GM21367 (cell line): Measurements from ENCODE around the gene VAV2.

Experiments used
- ATAC-seq: cut with Tn5 transposase; IDR thresholded peaks from one replicate; pipeline ENCODE4 v1.9.1; 2021; ENCODE audit not compliant: unreplicated experiment

Gene VAV2

GRCh38 chr9:133943781-133944745 lies 48.1 kb downstream of the VAV2 start:
- no peak for ATAC-seq

DNA sequence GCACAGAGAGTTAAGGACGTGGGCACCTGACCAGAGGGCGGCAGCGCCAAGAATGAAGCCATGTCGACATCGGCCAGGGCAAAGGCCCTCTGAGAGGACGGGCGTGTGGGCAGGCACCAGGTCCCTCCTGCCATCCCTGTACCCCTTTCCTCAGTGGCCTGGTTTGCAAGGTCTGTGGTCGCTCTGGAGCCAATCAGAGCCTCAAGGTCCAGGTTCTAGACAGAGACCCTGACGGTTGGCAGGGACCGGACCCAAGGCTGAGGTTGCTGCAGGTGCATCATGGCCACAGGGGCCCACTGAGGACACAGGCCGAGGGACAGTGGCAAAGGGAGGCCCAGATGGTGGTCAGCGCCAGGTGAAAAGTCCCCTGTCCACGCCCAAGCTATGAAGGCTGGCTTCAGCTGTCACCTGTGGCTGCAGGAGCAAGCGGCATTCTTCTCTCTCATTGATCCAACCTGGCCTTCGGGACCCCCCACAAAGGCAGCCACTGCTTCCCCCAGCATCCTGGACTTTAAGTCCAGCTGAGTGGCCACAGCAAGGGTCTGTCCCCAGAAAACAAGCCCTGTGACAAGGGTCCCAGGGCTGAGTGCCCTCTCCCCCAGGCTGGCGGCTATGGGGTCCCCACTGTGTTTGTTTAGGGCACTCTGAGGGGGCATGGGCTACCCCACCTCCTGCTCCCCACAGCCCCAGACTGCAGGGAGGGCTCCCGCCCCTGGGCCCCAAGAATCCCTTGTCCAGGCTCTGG lies 48.9 kb downstream of the VAV2 start:
- no peak for ATAC-seq

GRCh38 chr9:133942206-133942975 lies 49.7 kb downstream of the VAV2 start:
- no peak for ATAC-seq

DNA sequence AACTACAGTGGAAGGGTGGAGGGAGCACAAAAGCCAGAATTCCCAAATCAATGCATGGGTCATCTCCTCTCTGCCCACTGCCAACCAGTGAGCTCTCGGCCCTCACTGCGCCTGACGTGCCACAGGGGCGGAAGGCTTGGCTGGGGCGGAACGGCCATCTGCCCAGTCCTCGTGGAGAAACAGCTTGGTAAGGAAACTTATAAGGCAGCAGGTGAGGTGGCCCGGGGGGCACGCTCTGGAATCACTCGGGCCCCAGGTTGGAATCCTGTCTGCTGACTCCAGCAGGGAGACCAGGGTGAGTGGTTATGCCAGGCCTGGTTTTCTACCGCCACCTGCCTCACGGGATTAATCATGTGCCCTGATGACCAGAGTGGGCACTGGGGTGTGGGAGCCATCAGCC lies 52.3 kb downstream of the VAV2 start:
- no peak for ATAC-seq

GRCh38 chr9:133939171-133939785 lies 52.8 kb downstream of the VAV2 start:
- ATAC-seq = no peak

GRCh38 chr9:133938753-133939152 lies 53.4 kb downstream of the VAV2 start:
- no peak for ATAC-seq

GRCh38 chr9:133938086-133938485 lies 54.0 kb downstream of the VAV2 start:
- ATAC-seq = no peak

DNA sequence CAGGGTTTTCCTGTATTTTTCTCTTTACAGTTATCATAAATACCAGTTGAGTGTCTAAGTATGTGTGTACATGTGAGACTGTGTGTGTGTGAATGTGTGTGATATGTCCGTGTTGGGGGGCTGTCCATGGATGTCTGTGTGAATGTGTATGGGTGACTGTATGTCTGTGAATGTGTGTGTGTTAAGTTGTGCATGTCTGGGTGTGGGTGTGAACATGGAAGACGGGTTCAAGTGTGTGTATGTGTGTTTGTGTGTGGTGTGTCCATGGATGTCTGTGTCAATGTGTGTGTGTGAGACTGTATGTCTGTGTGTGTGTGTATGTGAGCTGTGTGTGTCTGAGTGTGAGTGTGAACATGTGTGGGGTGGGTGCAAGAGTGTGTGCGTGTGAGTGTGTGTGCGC lies 55.0 kb downstream of the VAV2 start:
- ATAC-seq = no peak

DNA sequence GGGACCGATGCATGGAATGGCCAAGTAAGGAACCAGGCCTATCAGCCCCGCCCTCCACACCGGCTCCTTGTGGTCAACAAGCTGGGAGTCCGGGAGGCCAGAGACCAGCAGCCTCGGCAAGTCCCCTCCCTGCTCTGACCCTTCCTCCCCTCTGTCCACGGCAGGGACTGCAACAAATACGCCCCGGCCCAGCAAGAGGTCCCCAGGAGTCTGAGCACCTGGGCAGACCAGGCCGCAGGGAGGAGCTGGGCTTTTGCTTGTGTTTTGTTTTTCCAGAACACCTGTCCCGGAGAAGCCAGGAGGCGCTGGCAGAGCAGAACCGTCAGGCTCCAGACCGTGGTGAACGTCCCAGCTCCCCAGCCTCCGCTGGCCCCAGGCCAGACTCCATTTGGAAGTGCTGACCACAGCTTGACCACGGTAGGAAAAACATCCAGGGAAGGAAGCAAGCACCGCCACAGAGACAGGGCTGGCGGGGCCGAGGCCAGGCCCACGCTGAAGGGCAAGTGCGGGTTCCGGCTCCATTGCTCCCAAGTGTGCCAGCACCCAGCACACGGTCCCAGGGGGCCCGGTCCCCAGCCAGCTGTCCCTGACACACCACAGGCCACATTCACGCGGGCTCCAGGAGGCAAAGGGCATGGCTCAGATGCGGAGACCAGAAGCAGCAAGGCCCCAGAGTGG lies 56.7 kb downstream of the VAV2 start:
- no peak for ATAC-seq

GRCh38 chr9:133934482-133935232 lies 57.5 kb downstream of the VAV2 start:
- no peak for ATAC-seq

GRCh38 chr9:133933426-133934026 lies 58.6 kb downstream of the VAV2 start:
- ATAC-seq = no peak

GRCh38 chr9:133932633-133933032 lies 59.5 kb downstream of the VAV2 start:
- no peak for ATAC-seq

DNA sequence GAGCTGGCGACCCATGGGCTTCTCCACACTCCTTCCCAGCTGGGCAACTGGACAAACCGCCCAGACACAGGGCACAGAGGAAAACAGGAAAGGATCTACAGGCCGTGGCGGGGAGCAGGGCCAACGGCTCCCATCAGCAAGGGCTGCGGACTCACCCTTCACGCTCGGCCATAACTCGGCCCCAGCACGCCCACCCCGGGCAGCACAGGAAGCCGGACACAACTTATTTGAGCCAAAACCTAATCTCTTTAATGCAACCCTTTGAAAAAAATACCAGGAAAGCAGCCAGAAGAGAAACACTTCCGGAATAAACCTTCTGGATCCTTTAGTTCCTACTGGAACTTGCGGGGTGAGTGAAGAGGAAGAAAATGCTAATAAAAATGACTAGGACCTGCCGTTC lies 59.9 kb downstream of the VAV2 start:
- no peak for ATAC-seq

GRCh38 chr9:133930682-133931485 lies 61.2 kb downstream of the VAV2 start:
- no peak for ATAC-seq

- no peak for ATAC-seq
These were observed 62.0 kb downstream of the VAV2 start for GRCh38 chr9:133930046-133930681.

- ATAC-seq = no peak
These were observed 62.5 kb downstream of the VAV2 start for GRCh38 chr9:133929599-133929998.

GRCh38 chr9:133928248-133928764 lies 63.8 kb downstream of the VAV2 start:
- no peak for ATAC-seq

GRCh38 chr9:133927041-133927440 lies 65.1 kb downstream of the VAV2 start:
- no peak for ATAC-seq
